NCI-H1048 (cell line): ENCODE data around the gene SP100.

Source experiments
- DNase-seq: peaks from one replicate; lab custom pipeline; 2025; lab: John Stamatoyannopoulos, UW

Gene SP100

GRCh38 chr2:230552181-230552580 is 136.2 kb downstream of the SP100 start:
- no peak for DNase-seq

GRCh38 chr2:230557065-230557464 is 141.1 kb downstream of the SP100 start:
- DNase-seq, result no peak

GRCh38 chr2:230564805-230565779 is 149.1 kb downstream of the SP100 start:
- DNase-seq, result no peak

GRCh38 chr2:230569298-230569697 is 153.3 kb downstream of the SP100 start:
- no peak for DNase-seq

- no peak for DNase-seq
Observed at GRCh38 chr2:230570987-230571386, 155.0 kb downstream of the SP100 start.

GRCh38 chr2:230575642-230576324 is 159.8 kb downstream of the SP100 start:
- DNase-seq, result no peak

- DNase-seq, result no peak
Observed at GRCh38 chr2:230577114-230577513, 161.1 kb downstream of the SP100 start.

GRCh38 chr2:230578106-230578505 is 162.1 kb downstream of the SP100 start:
- DNase-seq, result no peak

GRCh38 chr2:230582851-230583283 is 166.9 kb downstream of the SP100 start:
- no peak for DNase-seq

GRCh38 chr2:230583581-230583980 is 167.6 kb downstream of the SP100 start:
- no peak for DNase-seq

- DNase-seq, result no peak
Observed at GRCh38 chr2:230586328-230586982, 170.5 kb downstream of the SP100 start.

GRCh38 chr2:230589025-230589424 is 173.0 kb downstream of the SP100 start:
- no peak for DNase-seq

GRCh38 chr2:230589497-230590015 is 173.6 kb downstream of the SP100 start:
- no peak for DNase-seq

- DNase-seq, result no peak
Observed at GRCh38 chr2:230590333-230590732, 174.3 kb downstream of the SP100 start.

GRCh38 chr2:230591850-230592249 is 175.8 kb downstream of the SP100 start:
- no peak for DNase-seq

GRCh38 chr2:230592775-230593174 is 176.8 kb downstream of the SP100 start:
- DNase-seq, result no peak
